Left lung (tissue), 10 donors: ENCODE measurements around the gene RBBP5. TPM values are rescaled to one million over a fixed set of nuclear protein-coding genes. Genes with fewer than 3 reads are reported as not detected.

Source experiments
- ATAC-seq: fragments of 200-7000 bp; cut with Tn5 transposase; one replicate; pipeline ENCODE4 v1.9.1; 2020; ENCODE audit warnings: moderate library complexity
- DNase-seq, 4 donors: peaks; one replicate each; pipeline ENCODE4 v3.0.0-alpha.2; 2013 to 2020
- H3K27ac ChIP-seq, 2 donors: fragments of 200-600 bp; sonication (generic) in 1 of 2; one replicate each; pipeline versions ENCODE4 v1.5.0 to v1.8.0; 2020 to 2021
- H3K27me3 ChIP-seq, 2 donors: fragments of 200-600 bp; sonication (generic) in 1 of 2; one replicate each; pipeline versions ENCODE4 v1.5.0 to v1.8.0; 2020 to 2021
- H3K36me3 ChIP-seq, 2 donors: fragments of 200-600 bp; sonication (generic) in 1 of 2; one replicate each; pipeline versions ENCODE4 v1.5.0 to v1.8.0; 2020 to 2021
- H3K4me1 ChIP-seq, 2 donors: fragments of 200-600 bp; one replicate each; pipeline ENCODE4 v1.8.0; 2021
- H3K4me3 ChIP-seq, 2 donors: fragments of 200-600 bp; sonication (generic) in 1 of 2; one replicate each; pipeline versions ENCODE4 v1.5.0 to v1.8.0; 2020 to 2021; ENCODE audit warnings: mild to moderate bottlenecking in 1 of 2
- H3K9me3 ChIP-seq, 2 donors: fragments of 200-600 bp; sonication (generic) in 1 of 2; one replicate each; pipeline versions ENCODE4 v1.5.0 to v1.8.0; 2020 to 2021
- intact Hi-C, 2 donors: fragments of 100-400 bp; cut with DNase I; formaldehyde crosslinking; loops; one replicate each; pipeline versions ENCODE4 v1.11.2 to v1.14.2; 2022
- polyA plus RNA-seq, 6 donors: library from polyadenylated mRNA; unstranded; fragments of 120-200 nt; gene quantifications; one replicate each; pipeline ENCODE4 v1.2.1, GENCODE V29; 2013; ENCODE audit not compliant: insufficient read length in 6 of 6
- total RNA-seq, 2 donors: library from RNA; stranded (reverse); fragmentation: NEBNext Ultra II Directional; extraction: Animal tissue kit (Norgen Biotek cat#: 25700); gene quantifications; one replicate each; pipeline ENCODE4 v1.2.1, GENCODE V29; 2021
- TF ChIP-seq, protein P1 (sequence below), 2 donors: fragments of 200-600 bp; sonication (generic) in 1 of 2; IDR thresholded peaks; one replicate each; pipeline versions ENCODE4 v1.5.0 to v1.8.0; 2021; ENCODE audit warnings: antibody characterized with exemption in 2 of 2
- donor health status: DM: no; HTN: yes; CAD: no.
- donor health status: DM: no; HTN: no; CAD: no.

The RBBP5 gene
- total and polyA plus RNA-seq, 8 donors = 14.9 to 21.3 (median 20.2) TPM

DNA sequence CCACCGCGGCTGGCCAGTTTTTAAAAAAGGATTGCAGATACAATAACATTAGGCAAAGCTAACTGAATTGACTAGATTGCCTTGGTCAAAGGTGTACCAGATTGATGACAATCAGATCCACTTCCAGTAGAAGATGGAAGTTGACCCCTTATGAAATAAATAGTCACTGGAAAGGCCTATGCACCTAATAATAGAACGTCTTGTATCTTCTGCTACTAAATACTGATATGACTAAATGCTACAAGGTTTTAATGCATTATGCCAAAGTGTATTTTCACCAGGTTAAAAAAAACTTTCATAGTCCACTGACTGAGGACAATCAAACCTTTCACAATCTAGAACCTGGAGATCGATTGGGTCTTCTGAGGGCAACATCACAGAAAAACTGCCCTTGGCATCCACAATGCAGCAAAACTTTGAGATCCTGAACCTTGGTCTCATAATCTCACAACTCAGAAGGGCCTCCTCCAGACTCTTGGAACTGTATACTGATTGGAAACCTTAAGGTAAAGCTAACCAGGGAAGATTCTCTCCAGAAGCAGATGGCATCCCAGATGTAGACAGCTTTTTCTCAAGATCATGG, 7.8 kb upstream of the RBBP5 start:
- no peak for ATAC-seq
- Histone ChIP-seq H3K36me3 (no peaks in the 10 kb centered on the region), H3K27ac (no peak overlapping the region), H3K9me3 (no peaks in the 10 kb centered on the region), H3K4me1 (no peaks in the 10 kb centered on the region), H3K4me3 (no peak overlapping the region), H3K27me3 (no peaks in the 10 kb centered on the region)
- TF ChIP-seq, protein P1, sequence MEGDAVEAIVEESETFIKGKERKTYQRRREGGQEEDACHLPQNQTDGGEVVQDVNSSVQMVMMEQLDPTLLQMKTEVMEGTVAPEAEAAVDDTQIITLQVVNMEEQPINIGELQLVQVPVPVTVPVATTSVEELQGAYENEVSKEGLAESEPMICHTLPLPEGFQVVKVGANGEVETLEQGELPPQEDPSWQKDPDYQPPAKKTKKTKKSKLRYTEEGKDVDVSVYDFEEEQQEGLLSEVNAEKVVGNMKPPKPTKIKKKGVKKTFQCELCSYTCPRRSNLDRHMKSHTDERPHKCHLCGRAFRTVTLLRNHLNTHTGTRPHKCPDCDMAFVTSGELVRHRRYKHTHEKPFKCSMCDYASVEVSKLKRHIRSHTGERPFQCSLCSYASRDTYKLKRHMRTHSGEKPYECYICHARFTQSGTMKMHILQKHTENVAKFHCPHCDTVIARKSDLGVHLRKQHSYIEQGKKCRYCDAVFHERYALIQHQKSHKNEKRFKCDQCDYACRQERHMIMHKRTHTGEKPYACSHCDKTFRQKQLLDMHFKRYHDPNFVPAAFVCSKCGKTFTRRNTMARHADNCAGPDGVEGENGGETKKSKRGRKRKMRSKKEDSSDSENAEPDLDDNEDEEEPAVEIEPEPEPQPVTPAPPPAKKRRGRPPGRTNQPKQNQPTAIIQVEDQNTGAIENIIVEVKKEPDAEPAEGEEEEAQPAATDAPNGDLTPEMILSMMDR (IDR thresholded peaks at IDR 0.05) = no peak
- DNase-seq = no peak
- intact Hi-C loops = no loop called here

- DNase-seq (no peak), ATAC-seq (no peak)
- Histone ChIP-seq H3K27me3 (no peaks in the 10 kb centered on the region), H3K9me3 (no peaks in the 10 kb centered on the region), H3K27ac (no peak overlapping the region), H3K4me1 (peaks cover 0 to under 1% of the 10 kb centered on the region in 2 donors), H3K36me3 (no peaks in the 10 kb centered on the region), H3K4me3 (no peak overlapping the region)
- TF ChIP-seq, protein P1 (IDR thresholded peaks at IDR 0.05) = no peak
- intact Hi-C loops = no loop called here
Measured at GRCh38 chr1:205128050-205128449, 6.3 kb upstream of the RBBP5 start.

GRCh38 chr1:205127646-205128045, 5.9 kb upstream of the RBBP5 start:
- TF ChIP-seq, protein P1 (IDR thresholded peaks at IDR 0.05) = no peak
- Histone ChIP-seq H3K4me3 (no peak overlapping the region), H3K36me3 (no peaks in the 10 kb centered on the region), H3K9me3 (no peaks in the 10 kb centered on the region), H3K27me3 (no peaks in the 10 kb centered on the region), H3K27ac (no peak overlapping the region), H3K4me1 (peaks cover 0 to 5% of the 10 kb centered on the region in 2 donors)
- ATAC-seq (no peak), DNase-seq (no peak)
- intact Hi-C loops = no loop called here

GRCh38 chr1:205124726-205125125, 2.9 kb upstream of the RBBP5 start:
- no peak overlapping the region for H3K27ac ChIP-seq
- ATAC-seq = no peak
- no peaks in the 10 kb centered on the region for H3K27me3 ChIP-seq
- no peak overlapping the region for H3K4me3 ChIP-seq
- H3K36me3 ChIP-seq = no peaks in the 10 kb centered on the region
- intact Hi-C loops = no loop called here
- peaks cover 8 to 24% of the 10 kb centered on the region in 2 donors for H3K4me1 ChIP-seq
- TF ChIP-seq, protein P1 (IDR thresholded peaks at IDR 0.05) = no peak
- H3K9me3 ChIP-seq = no peaks in the 10 kb centered on the region
- no peak for DNase-seq

DNA sequence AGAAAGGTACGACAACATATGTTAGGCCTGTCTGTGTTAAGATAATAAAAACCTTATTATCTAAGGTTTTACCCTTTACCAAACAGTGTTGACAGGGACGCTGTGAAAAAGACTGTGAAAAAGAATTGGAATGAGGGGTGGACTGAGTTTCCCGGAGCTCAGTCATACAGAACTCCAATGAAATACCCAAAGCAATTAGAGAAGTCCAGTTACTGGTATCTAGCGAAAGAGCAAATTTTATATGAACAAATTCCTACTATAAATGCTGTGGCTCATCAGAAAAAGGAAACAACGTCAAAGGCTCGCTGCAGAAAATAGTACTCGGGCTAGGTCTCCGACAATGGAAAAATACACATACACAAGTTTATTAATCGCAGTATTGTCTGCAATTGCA, 708 bp upstream of the RBBP5 start:
- peak overlapping the region; percentile 81 to 82 for H3K4me3 ChIP-seq
- H3K27ac ChIP-seq = peak overlapping the region; percentile 91 to 92
- peak in 1 of 4 donors; percentile 1 for DNase-seq
- TF ChIP-seq, protein P1 (IDR thresholded peaks at IDR 0.05) = no peak
- peak; percentile 9 for ATAC-seq
- no peaks in the 10 kb centered on the region for H3K27me3 ChIP-seq
- intact Hi-C loops = no loop called here
- peaks cover 0 to 12% of the 10 kb centered on the region in 2 donors for H3K36me3 ChIP-seq
- H3K4me1 ChIP-seq = peaks cover 8 to 34% of the 10 kb centered on the region in 2 donors
- H3K9me3 ChIP-seq = no peaks in the 10 kb centered on the region
